ENCODE data around the gene LY6G6F.

Gene LY6G6F

GRCh38 chr6:31739639-31740396 lies 33.2 kb downstream of the LY6G6F start, which contains the start of gene MSH5:
MSH5 (plus strand) TSS chr6:31740005; CDS start chr6:31740467, 462 bp downstream.
- peak; percentile 87 for ATAC-seq
- peak; percentile 98 for DNase-seq

DNA sequence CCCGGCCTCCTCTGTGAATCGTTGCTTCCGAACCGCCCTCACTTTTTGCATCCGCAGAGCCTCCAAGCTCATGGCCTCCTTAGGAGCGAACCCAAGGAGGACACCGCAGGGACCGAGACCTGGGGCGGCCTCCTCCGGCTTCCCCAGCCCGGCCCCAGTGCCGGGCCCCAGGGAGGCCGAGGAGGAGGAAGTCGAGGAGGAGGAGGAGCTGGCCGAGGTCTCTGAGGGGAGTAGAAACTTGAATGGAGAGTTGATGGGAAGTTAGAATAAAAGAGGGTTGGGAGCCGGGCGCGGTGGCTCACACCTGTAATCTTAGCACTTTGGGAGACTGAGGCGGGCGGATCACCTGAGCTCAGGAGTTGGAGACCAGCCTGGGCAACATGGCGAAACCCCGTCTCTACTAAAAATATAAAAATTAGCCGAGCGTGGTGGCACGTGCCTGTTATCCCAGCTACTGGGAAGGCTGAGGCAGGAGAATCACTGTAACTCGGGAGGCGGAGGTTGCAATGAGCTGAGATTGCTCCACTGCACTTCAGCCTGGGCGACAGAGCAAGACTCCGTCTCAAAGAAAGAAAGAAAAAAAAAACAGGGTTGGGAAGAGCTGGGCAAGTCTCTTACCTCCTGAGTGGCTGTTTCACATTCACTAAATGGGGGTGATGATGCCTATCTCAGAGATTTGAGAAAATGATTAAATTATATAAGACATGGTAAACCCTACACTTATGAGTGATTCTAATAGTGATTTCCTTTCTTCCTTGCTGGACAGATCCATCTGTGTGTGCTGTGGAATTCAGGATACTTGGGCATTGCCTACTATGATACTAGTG lies 33.9 kb downstream of the LY6G6F start:
- ATAC-seq = no peak
- DNase-seq = no peak

DNA sequence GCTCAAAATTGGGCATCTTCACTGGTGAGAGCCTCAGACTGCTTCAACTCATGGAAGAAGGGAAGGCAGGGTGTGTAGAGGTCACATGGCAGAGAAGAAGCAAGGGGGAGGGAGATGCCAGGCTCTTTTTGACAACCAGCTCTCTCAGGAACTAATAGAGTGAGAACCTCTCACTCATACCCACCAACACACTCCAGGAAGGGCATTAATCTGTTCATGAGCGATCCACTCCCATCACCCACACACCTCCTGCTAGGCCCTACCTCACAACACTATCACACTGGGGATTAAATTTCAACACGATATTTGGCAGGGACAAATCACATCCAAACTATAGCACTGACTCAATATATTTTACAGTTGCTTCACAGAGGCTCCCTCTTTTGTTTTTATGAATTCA lies 35.1 kb downstream of the LY6G6F start:
- no peak for DNase-seq
- no peak for ATAC-seq

- ATAC-seq (no peak), DNase-seq (no peak)
These were observed 36.2 kb downstream of the LY6G6F start for GRCh38 chr6:31742894-31743293.

DNA sequence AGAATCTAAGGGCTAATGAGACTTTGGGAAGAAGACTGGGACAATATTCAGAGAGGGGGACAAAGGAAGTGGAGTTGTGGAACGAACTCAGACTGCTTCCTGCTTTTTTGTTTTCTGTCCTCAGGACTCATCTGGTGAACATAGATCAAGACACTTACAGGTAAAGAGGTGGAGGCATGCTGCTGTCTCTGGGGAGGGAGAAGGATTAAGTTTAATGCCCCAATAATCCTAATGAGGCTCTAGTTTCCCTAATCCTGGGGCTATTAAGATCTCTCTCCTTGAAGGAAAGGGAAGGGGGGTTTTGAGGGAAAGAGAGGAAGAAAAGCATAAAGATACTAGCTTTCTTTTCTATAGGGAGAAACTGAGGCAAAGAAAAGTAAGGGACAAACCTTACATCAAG lies 37.8 kb downstream of the LY6G6F start:
- DNase-seq (no peak), ATAC-seq (no peak)

DNA sequence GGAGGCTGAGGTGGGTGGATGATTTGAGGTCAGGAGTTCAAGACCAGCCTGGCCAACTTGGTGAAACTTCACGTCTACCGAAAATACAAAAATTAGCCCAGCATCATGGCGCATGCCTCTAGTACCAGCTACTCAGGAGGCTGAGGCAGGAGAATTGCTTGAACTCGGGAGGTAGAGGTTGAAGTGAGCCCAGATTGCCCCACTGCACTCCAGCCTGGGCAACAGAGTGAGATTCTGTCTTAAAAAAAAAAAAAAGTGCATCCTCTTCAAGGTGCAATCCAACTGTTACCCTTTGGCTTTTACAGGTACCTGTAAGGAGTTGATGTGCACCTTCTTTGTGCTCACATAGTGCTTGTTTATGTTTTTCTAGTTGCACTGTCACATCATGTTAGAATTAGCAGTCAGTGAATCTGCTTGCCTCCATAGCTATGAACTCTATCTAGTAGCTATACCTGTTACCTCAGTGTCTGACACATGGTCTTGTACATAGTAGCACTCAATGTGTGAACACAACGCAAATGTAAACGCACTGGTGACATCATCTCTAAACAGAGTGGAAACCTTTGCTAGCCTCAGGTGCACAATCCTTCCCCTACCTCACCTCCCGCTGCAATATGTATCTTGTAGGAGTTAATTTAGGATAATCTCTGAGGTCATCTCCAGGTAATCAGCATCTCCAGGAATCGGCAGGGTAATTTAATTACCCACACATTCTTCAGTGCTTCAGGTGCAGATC lies 42.8 kb downstream of the LY6G6F start:
- no peak for ATAC-seq
- DNase-seq = no peak

GRCh38 chr6:31750411-31751022 lies 43.9 kb downstream of the LY6G6F start:
- DNase-seq = no peak
- no peak for ATAC-seq

- DNase-seq (no peak), ATAC-seq (no peak)
These were observed 46.2 kb downstream of the LY6G6F start for GRCh38 chr6:31752739-31753319.

- ATAC-seq (no peak), DNase-seq (no peak)
These were observed 51.6 kb downstream of the LY6G6F start for GRCh38 chr6:31758281-31758680.

Measured in stimulated activated naive CD8-positive, alpha-beta T cell treated with anti-CD3 and anti-CD28 coated beads, Interleukin-15, Interleukin-2, amounts not matched to agents 100 U/mL and 50 U/mL, for 24 hours (primary cell).